Germinal center (tissue), 1 donor: ENCODE results near the gene RAMACL.
"Not testable (repeated sequence)": the region's sequence is repeated elsewhere in the genome, so short reads cannot be mapped to it uniquely, and the experiment has no call there.

ENCODE experiments used
- DNase-seq: peaks from one replicate; pipeline ENCODE4 v3.0.0; 2012; ENCODE audit warnings: mixed read lengths, low spot score

Gene RAMACL

GRCh38 chr6:166595061-166595780, 8.7 kb upstream of the RAMACL start:
- no peak for DNase-seq

GRCh38 chr6:166592821-166593220, 6.3 kb upstream of the RAMACL start:
- DNase-seq: no peak

GRCh38 chr6:166591961-166592520, 5.6 kb upstream of the RAMACL start:
- DNase-seq: no peak

- no peak for DNase-seq
Measured at GRCh38 chr6:166591026-166591425, 4.5 kb upstream of the RAMACL start.

GRCh38 chr6:166589786-166590574, 3.5 kb upstream of the RAMACL start:
- DNase-seq: no peak

- peak; percentile 15 for DNase-seq
Measured at GRCh38 chr6:166589337-166589731, 2.9 kb upstream of the RAMACL start.

GRCh38 chr6:166588691-166589336, 2.3 kb upstream of the RAMACL start:
- peak; percentile 27 for DNase-seq

- peak; percentile 77 for DNase-seq
Measured at GRCh38 chr6:166587631-166588413, 1.3 kb upstream of the RAMACL start.

GRCh38 chr6:166584853-166585429, 1.5 kb downstream of the RAMACL start:
- no peak for DNase-seq

GRCh38 chr6:166584155-166584554, 2.3 kb downstream of the RAMACL start:
- DNase-seq: no peak

- DNase-seq: no peak
Measured at GRCh38 chr6:166583230-166583965, 3.1 kb downstream of the RAMACL start.

GRCh38 chr6:166582258-166582657, 4.2 kb downstream of the RAMACL start:
- no peak for DNase-seq

- not testable (repeated sequence) for DNase-seq
Measured at GRCh38 chr6:166581801-166582200, 4.7 kb downstream of the RAMACL start.

GRCh38 chr6:166581091-166581511, 5.4 kb downstream of the RAMACL start:
- no peak for DNase-seq

- DNase-seq: no peak
Measured at GRCh38 chr6:166580076-166581050, 6.1 kb downstream of the RAMACL start.

- DNase-seq: no peak
Measured at GRCh38 chr6:166579237-166579850, 7.1 kb downstream of the RAMACL start.

- no peak for DNase-seq
Measured at GRCh38 chr6:166578536-166579236, 7.8 kb downstream of the RAMACL start.

- DNase-seq: no peak
Measured at GRCh38 chr6:166575205-166575604, 11.3 kb downstream of the RAMACL start.
